ENCODE measurements around the gene RFTN1. TPM values are rescaled to one million over a fixed set of nuclear protein-coding genes. Genes with fewer than 3 reads are reported as not detected.

Gene RFTN1
- total RNA-seq, 1 donor from 2014 or later: 53.4 TPM

DNA sequence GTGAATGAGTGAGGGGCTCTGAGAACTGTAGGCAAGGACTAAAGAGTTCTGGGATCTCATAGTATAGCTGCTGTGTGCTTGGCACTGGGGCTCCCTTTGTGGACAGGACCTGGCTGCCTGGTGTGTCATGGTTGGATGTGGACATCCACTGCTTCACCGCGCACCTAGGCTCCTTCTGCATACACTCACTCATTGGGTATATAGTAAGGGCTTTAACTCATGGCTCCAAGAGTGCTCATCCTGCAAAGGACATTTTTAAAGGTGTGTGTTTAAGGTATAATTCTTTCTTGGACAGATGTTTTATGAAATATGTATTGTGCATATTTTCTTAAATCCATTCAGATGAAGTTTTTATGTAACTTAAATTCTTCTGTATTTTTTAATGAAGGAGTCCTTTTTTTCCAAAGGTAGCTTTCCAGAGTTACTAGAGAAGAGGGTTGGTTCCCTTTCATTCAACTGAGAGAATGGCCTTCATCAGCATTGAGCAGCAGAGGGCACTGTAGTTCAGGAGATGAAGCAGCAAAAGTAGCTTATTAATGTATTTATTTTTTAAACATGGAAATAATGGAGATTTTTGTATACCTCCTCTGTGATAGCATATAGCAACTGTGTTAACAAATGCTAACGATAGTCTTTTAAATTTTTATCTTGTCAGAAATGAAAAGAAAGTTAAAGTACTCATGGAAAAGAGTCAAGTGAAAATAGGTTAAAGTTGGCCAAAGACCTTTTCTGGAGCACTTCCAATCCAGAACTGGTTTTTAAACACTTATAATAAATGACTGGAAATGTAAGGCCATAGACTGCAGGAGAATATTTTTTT, 223.3 kb downstream of the RFTN1 start:
- Mint-ChIP-seq H3K27me3 (ENCODE audit: low read depth) (no peaks in the 10 kb centered on the region), H3K9me3 (ENCODE audit: low read depth) (peaks cover 7% of the 10 kb centered on the region), H3K4me3 (ENCODE audit: unreplicated experiment) (no peak overlapping the region), H3K4me1 (ENCODE audit: low read depth) (peaks cover 28% of the 10 kb centered on the region), H3K36me3 (ENCODE audit: low read depth) (peaks cover 7% of the 10 kb centered on the region), H3K27ac (ENCODE audit: unreplicated experiment) (peak overlapping the region; percentile 32)
- TF ChIP-seq, protein P1, sequence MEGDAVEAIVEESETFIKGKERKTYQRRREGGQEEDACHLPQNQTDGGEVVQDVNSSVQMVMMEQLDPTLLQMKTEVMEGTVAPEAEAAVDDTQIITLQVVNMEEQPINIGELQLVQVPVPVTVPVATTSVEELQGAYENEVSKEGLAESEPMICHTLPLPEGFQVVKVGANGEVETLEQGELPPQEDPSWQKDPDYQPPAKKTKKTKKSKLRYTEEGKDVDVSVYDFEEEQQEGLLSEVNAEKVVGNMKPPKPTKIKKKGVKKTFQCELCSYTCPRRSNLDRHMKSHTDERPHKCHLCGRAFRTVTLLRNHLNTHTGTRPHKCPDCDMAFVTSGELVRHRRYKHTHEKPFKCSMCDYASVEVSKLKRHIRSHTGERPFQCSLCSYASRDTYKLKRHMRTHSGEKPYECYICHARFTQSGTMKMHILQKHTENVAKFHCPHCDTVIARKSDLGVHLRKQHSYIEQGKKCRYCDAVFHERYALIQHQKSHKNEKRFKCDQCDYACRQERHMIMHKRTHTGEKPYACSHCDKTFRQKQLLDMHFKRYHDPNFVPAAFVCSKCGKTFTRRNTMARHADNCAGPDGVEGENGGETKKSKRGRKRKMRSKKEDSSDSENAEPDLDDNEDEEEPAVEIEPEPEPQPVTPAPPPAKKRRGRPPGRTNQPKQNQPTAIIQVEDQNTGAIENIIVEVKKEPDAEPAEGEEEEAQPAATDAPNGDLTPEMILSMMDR (IDR thresholded peaks at IDR 0.05): peak; percentile 98
- no peak for DNase-seq (ENCODE audit: low spot score)

DNA sequence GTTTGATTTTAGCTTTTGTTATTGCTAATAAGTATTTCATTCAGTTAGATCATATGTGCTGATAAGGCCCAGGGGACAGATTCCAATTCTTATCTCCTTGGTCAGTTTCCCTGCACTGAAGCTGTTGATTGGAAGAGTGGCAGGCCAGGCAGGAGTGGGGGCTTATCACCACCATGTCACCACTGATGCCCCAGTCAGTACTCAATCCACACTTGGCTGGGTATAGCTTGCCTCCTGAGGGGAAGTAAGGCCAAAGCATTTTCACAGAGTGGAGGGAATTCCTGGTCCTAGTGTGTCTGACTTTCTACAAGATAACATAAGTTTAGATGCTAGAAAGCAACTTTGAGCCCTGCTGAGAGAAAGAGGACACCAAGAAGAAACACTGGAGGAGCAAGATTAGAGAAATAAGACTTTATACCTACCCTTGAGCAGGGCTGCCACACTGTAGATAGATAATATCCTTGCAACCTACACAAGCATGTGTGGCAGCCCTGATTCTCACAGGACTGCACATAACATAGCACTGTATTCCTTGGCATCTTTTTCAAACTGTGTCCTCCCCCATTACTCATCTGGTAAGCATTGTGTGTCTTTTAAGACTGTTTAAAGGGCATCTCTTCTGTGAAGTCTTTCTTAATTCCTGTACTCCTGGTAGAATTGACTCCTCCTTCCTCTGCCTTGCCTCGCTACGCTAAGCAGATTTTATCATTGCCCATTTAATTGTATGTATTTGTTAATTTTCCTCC, 224.2 kb downstream of the RFTN1 start:
- Mint-ChIP-seq H3K4me3 (ENCODE audit: unreplicated experiment) (no peak overlapping the region), H3K9me3 (ENCODE audit: low read depth) (peaks cover 7% of the 10 kb centered on the region), H3K36me3 (ENCODE audit: low read depth) (peaks cover 7% of the 10 kb centered on the region), H3K27ac (ENCODE audit: unreplicated experiment) (no peak overlapping the region), H3K27me3 (ENCODE audit: low read depth) (no peaks in the 10 kb centered on the region), H3K4me1 (ENCODE audit: low read depth) (peaks cover 28% of the 10 kb centered on the region)
- DNase-seq (ENCODE audit: low spot score): no peak
- TF ChIP-seq, protein P1 (IDR thresholded peaks at IDR 0.05): no peak

DNA sequence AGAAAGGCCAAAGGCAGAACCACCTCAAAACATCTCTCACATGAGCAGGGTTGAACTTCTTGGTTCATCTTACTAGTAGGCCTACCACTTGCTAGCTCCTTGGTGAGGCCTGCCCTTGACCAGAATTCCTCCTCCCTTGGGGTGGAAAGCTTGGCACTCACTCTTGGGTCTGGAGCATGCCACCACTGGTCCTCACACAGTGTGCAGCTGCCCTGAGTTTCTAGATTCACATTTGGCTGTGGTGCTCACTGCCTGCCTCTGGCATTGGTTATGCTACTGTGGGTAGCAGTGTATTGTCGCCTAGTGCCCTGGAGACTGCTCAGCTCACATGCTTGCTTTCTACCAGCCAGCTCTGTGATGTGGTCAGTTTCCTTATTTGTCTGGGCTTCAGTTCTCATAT, 224.8 kb downstream of the RFTN1 start:
- H3K4me1 Mint-ChIP-seq (ENCODE audit: low read depth): peaks cover 28% of the 10 kb centered on the region
- peaks cover 3% of the 10 kb centered on the region for H3K9me3 Mint-ChIP-seq (ENCODE audit: low read depth)
- H3K27me3 Mint-ChIP-seq (ENCODE audit: low read depth): no peaks in the 10 kb centered on the region
- no peak overlapping the region for H3K4me3 Mint-ChIP-seq (ENCODE audit: unreplicated experiment)
- H3K27ac Mint-ChIP-seq (ENCODE audit: unreplicated experiment): no peak overlapping the region
- DNase-seq (ENCODE audit: low spot score): no peak
- TF ChIP-seq, protein P1 (IDR thresholded peaks at IDR 0.05): no peak
- peaks cover 6% of the 10 kb centered on the region for H3K36me3 Mint-ChIP-seq (ENCODE audit: low read depth)

DNA sequence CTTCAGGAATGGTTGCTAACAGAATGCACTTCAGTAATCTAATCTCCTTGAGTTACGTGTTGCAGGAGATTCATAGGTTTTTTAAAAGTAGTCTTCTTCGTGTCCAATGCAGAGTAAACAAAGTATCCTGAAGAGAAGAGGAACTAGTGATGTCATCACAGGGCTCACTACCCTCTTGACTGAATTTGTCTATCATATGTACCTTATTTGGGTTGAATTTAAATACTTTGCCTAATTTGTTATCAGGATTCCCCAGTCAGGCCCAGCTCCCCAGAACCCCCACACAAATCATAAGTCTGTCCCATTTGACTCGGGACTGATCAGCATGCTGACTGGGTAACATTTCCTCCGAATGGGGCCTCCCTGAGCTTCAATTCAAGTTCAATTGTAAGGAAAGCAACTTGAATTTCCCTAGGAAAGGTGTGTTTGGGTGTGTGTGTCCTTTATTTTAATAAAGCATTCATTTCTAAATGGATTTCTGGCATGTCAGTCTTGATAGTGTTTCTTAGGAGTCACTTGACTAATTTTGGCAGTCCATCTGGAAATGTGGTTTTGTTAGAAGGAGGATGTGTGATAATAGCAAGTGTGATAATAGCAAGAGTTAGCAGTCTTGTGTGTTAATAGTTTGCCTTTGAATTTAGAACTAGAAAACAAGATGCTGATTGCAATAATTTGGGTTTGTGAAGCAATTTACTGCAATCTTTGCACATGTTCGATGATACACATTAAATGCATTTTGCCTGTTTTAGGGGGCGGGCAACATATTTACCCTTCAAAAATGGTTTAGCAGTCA, 226.6 kb downstream of the RFTN1 start:
- Mint-ChIP-seq H3K9me3 (ENCODE audit: low read depth) (no peaks in the 10 kb centered on the region), H3K27ac (ENCODE audit: unreplicated experiment) (no peak overlapping the region), H3K27me3 (ENCODE audit: low read depth) (no peaks in the 10 kb centered on the region), H3K4me3 (ENCODE audit: unreplicated experiment) (no peak overlapping the region), H3K36me3 (ENCODE audit: low read depth) (peaks cover 7% of the 10 kb centered on the region), H3K4me1 (ENCODE audit: low read depth) (peaks cover 28% of the 10 kb centered on the region)
- no peak for DNase-seq (ENCODE audit: low spot score)
- TF ChIP-seq, protein P1 (IDR thresholded peaks at IDR 0.05): no peak

DNA sequence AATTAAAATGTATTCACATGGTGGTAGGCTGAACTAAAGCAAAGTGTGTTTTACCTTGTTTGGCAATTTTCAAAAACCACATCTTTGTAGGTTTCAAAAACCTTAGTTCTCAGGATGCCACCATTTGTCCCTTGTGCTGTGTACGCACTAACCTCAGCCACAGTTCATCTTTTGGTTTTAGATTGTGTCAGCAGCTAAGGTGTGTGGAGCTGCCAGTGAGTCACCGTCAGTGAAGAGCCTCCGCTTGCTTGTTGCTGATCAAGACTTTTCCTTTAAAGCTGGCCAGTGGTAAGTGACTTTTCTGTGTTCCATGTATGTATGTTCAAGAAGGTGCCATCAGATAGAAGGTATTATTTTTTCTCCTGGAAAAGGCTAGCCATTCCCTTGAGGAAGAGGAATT, 227.3 kb downstream of the RFTN1 start:
- H3K27me3 Mint-ChIP-seq (ENCODE audit: low read depth): no peaks in the 10 kb centered on the region
- TF ChIP-seq, protein P1 (IDR thresholded peaks at IDR 0.05): no peak
- no peaks in the 10 kb centered on the region for H3K9me3 Mint-ChIP-seq (ENCODE audit: low read depth)
- H3K27ac Mint-ChIP-seq (ENCODE audit: unreplicated experiment): no peak overlapping the region
- no peak for DNase-seq (ENCODE audit: low spot score)
- peaks cover 7% of the 10 kb centered on the region for H3K36me3 Mint-ChIP-seq (ENCODE audit: low read depth)
- peaks cover 24% of the 10 kb centered on the region for H3K4me1 Mint-ChIP-seq (ENCODE audit: low read depth)
- no peak overlapping the region for H3K4me3 Mint-ChIP-seq (ENCODE audit: unreplicated experiment)
